HG02642 (cell line): ENCODE results near the gene MRE11.
"Not testable (repeated sequence)": the region's sequence is repeated elsewhere in the genome, so short reads cannot be mapped to it uniquely, and the experiment has no call there.

Source experiments
- ATAC-seq: cut with Tn5 transposase; IDR thresholded peaks from one replicate; pipeline ENCODE4 v1.9.1; 2021; ENCODE audit warnings: mild to moderate bottlenecking; ENCODE audit not compliant: unreplicated experiment, poor library complexity

Gene MRE11

GRCh38 chr11:94433049-94433448 lies 60.6 kb downstream of the MRE11 start:
- ATAC-seq, result no peak

- ATAC-seq, result no peak
Observed at GRCh38 chr11:94424662-94425061, 69.0 kb downstream of the MRE11 start.

- ATAC-seq, result no peak
Observed at GRCh38 chr11:94424011-94424410, 69.6 kb downstream of the MRE11 start.

- no peak for ATAC-seq
Observed at GRCh38 chr11:94423507-94423906, 70.1 kb downstream of the MRE11 start.

GRCh38 chr11:94418123-94418765 lies 75.4 kb downstream of the MRE11 start:
- ATAC-seq, result no peak

- ATAC-seq, result no peak
Observed at GRCh38 chr11:94417386-94417987, 76.2 kb downstream of the MRE11 start.

- ATAC-seq, result no peak
Observed at GRCh38 chr11:94405062-94405833, 88.4 kb downstream of the MRE11 start.

GRCh38 chr11:94402355-94402754 lies 91.3 kb downstream of the MRE11 start:
- ATAC-seq, result no peak

- ATAC-seq, result no peak
Observed at GRCh38 chr11:94401773-94402265, 91.8 kb downstream of the MRE11 start.

- ATAC-seq, result no peak
Observed at GRCh38 chr11:94400839-94401772, 92.5 kb downstream of the MRE11 start, which contains the start of gene GPR83. Gene GPR83 (minus strand): TSS chr11:94401419. CDS start chr11:94401247, 172 bp downstream.

GRCh38 chr11:94400457-94400838 lies 93.2 kb downstream of the MRE11 start:
- ATAC-seq, result no peak

GRCh38 chr11:94400050-94400449 lies 93.6 kb downstream of the MRE11 start:
- no peak for ATAC-seq

- ATAC-seq, result no peak
Observed at GRCh38 chr11:94398101-94398500, 95.5 kb downstream of the MRE11 start.

- ATAC-seq, result no peak
Observed at GRCh38 chr11:94396282-94396681, 97.4 kb downstream of the MRE11 start.

- ATAC-seq, result not testable (repeated sequence)
Observed at GRCh38 chr11:94391937-94392336, 101.7 kb downstream of the MRE11 start.

GRCh38 chr11:94379613-94380012 lies 114.0 kb downstream of the MRE11 start:
- no peak for ATAC-seq

GRCh38 chr11:94376841-94377240 lies 116.8 kb downstream of the MRE11 start:
- ATAC-seq, result no peak

GRCh38 chr11:94370576-94370975 lies 123.1 kb downstream of the MRE11 start:
- ATAC-seq, result not testable (repeated sequence)
